HCT116 (cell line): ENCODE data around the gene PRPF40B. TPM values are rescaled to one million over a fixed set of nuclear protein-coding genes. Genes with fewer than 3 reads are reported as not detected.

ENCODE experiments used
- ATAC-seq: fragments of 200-7000 bp; cut with Tn5 transposase; 2 replicates; pipeline ENCODE4 v1.9.1; 2020; ENCODE audit warnings: mild to moderate bottlenecking, moderate library complexity
- BruUV-seq: library from RNA; stranded (reverse); fragments of 400-500 nt; replicated peaks from 2 replicates; lab custom pipeline; 2021; lab: Mats Ljungman, UMichigan
- CTCF ChIA-PET: fragments of 300-600 bp; sonication (Branson Sonifier 250); formaldehyde crosslinking; loops from one replicate; lab custom pipeline; 2021; ENCODE audit warnings: antibody characterized with exemption; lab: Charles Lee
- POLR2A ChIA-PET: fragments of 300-600, 350-600 bp; sonication (Branson Sonifier 250); formaldehyde crosslinking; loops from one replicate; lab custom pipeline; 2021; ENCODE audit warnings: antibody characterized with exemption; lab: Charles Lee
- RAD21 ChIA-PET, 2 experiments: fragments of 300-600 bp; sonication (Branson Sonifier 250); formaldehyde crosslinking; loops; one replicate each; lab custom pipeline; 2023; ENCODE audit warnings: low total read pairs in 2 of 2; ENCODE audit not compliant: uncharacterized antibody in 2 of 2, unreplicated experiment in 2 of 2, low non-redundant PET in 1 of 2; lab: Charles Lee
- DNase-seq: peaks from one replicate; pipeline ENCODE4 v3.0.0-alpha.2; 2010; ENCODE audit warnings: low read depth, low spot score
- H2AFZ ChIP-seq: fragments of 200-600 bp; shearing (Covaris generic), sonication (generic); 2 replicates; pipeline ENCODE4 v1.6.1; 2017; ENCODE audit warnings: low read depth, mixed run types, mixed read lengths, antibody characterized with exemption, low read length; ENCODE audit not compliant: poor library complexity, severe bottlenecking
- H3K27ac ChIP-seq: 2 replicates; pipeline ENCODE4 v1.5.1; 2012; ENCODE audit warnings: low read depth, low read length
- H3K27me3 ChIP-seq: fragments of 200-600 bp; sonication (generic); 2 replicates; pipeline ENCODE4 v1.6.1; 2016; ENCODE audit warnings: mixed run types, low read length, mixed read lengths; ENCODE audit not compliant: insufficient read depth
- H3K36me3 ChIP-seq, 2 experiments: fragments of 200-500 bp in 1 of 2; fragments of 200-600 bp in 1 of 2; sonication (Bioruptor generic) in 1 of 2; sonication (generic) in 1 of 2; 2 replicates each; pipeline versions ENCODE4 v1.5.1 to v1.6.1; 2014 to 2016; ENCODE audit warnings: low read length in 2 of 2, inconsistent platforms in 1 of 2, mixed read lengths in 1 of 2, mixed run types in 1 of 2; ENCODE audit not compliant: insufficient read depth in 2 of 2, control insufficient read depth in 1 of 2
- H3K4me1 ChIP-seq, 2 experiments: fragments of 200-600 bp in 1 of 2; sonication (generic) in 1 of 2; 2 replicates each; pipeline versions ENCODE4 v1.5.1 to v1.6.1; 2012 to 2017; ENCODE audit warnings: low read length in 2 of 2, inconsistent platforms in 1 of 2, mild to moderate bottlenecking in 1 of 2, mixed read lengths in 1 of 2, mixed run types in 1 of 2, moderate library complexity in 1 of 2; ENCODE audit not compliant: insufficient read depth in 2 of 2, control insufficient read depth in 1 of 2
- H3K4me2 ChIP-seq: fragments of 200-600 bp; sonication (generic); 2 replicates; pipeline ENCODE4 v1.6.1; 2017; ENCODE audit warnings: mixed run types, low read length, mixed read lengths
- H3K4me3 ChIP-seq, 2 experiments: fragments of 200-600 bp in 1 of 2; sonication (generic) in 1 of 2; replicated peaks in 1 of 2; 2 replicates each; pipeline ENCODE4 v1.5.1; 2011 to 2016; ENCODE audit warnings: low read length in 2 of 2, control low read depth in 1 of 2, low read depth in 1 of 2, mild to moderate bottlenecking in 1 of 2, mixed read lengths in 1 of 2, mixed run types in 1 of 2
- H3K79me2 ChIP-seq: fragments of 200-600 bp; sonication (generic); 2 replicates; pipeline ENCODE4 v1.6.1; 2017; ENCODE audit warnings: mild to moderate bottlenecking, mixed run types, low read length, moderate library complexity, mixed read lengths; ENCODE audit not compliant: insufficient read depth
- H3K9ac ChIP-seq: fragments of 200-600 bp; sonication (generic); 2 replicates; pipeline ENCODE4 v1.6.1; 2016; ENCODE audit warnings: low read length, mixed read lengths
- H3K9me2 ChIP-seq: fragments of 200-600 bp; sonication (generic), shearing (Covaris generic); 2 replicates; pipeline ENCODE4 v1.6.1; 2017; ENCODE audit warnings: mixed run types, mild to moderate bottlenecking, moderate library complexity; ENCODE audit not compliant: insufficient read depth
- H3K9me3 ChIP-seq, 2 experiments: fragments of 200-500 bp in 1 of 2; fragments of 200-600 bp in 1 of 2; sonication (Bioruptor generic) in 1 of 2; sonication (generic) in 1 of 2; 2 replicates each; pipeline ENCODE4 v1.6.1; 2014 to 2017; ENCODE audit warnings: low read length in 2 of 2, mixed read lengths in 2 of 2, inconsistent platforms in 1 of 2, low read depth in 1 of 2, mild to moderate bottlenecking in 1 of 2, mixed run types in 1 of 2, moderate library complexity in 1 of 2; ENCODE audit not compliant: control insufficient read depth in 1 of 2, insufficient read depth in 1 of 2
- H4K20me1 ChIP-seq: fragments of 200-600 bp; sonication (generic), shearing (Covaris generic); 2 replicates; pipeline ENCODE4 v1.6.1; 2017; ENCODE audit warnings: mixed run types, mild to moderate bottlenecking, moderate library complexity; ENCODE audit not compliant: insufficient read depth
- CBX3 ChIP-seq: IDR thresholded peaks from 2 replicates; pipeline ENCODE4 v1.6.1; 2012; ENCODE audit warnings: low read depth
- CTCF ChIP-seq, 3 experiments: fragments of 200-600 bp in 1 of 3; sonication (generic) in 1 of 3; IDR thresholded peaks in 2 of 3; conservative IDR thresholded peaks in 1 of 3; 2 replicates each; pipeline ENCODE4 v1.5.1; 2012 to 2017; ENCODE audit warnings: low read depth in 2 of 3, low read length in 2 of 3, antibody characterized with exemption in 1 of 3, borderline replicate concordance in 1 of 3, control low read depth in 1 of 3, mild to moderate bottlenecking in 1 of 3, mixed read lengths in 1 of 3, mixed run types in 1 of 3, moderate library complexity in 1 of 3; ENCODE audit not compliant: insufficient read depth in 1 of 3
- EZH2 ChIP-seq: fragments of 200-600 bp; sonication (generic); IDR thresholded peaks from 2 replicates; pipeline ENCODE4 v1.6.1; 2017; ENCODE audit warnings: antibody characterized with exemption, mixed run types
- EZH2phosphoT487 ChIP-seq: fragments of 200-600 bp; IDR thresholded peaks from 2 replicates; pipeline ENCODE4 v1.6.1; 2018; ENCODE audit warnings: antibody characterized with exemption, borderline replicate concordance
- FOSL1 ChIP-seq: IDR thresholded peaks from 2 replicates; pipeline ENCODE4 v1.6.1; 2012; ENCODE audit warnings: low read depth
- POLR2A ChIP-seq: IDR thresholded peaks from 2 replicates; pipeline ENCODE4 v1.7.0; 2011; ENCODE audit warnings: borderline replicate concordance; ENCODE audit not compliant: insufficient read depth, insufficient read length; ENCODE audit errors: extremely low read depth
- POLR2AphosphoS5 ChIP-seq: IDR thresholded peaks from 2 replicates; pipeline ENCODE4 v1.6.1; 2011; ENCODE audit warnings: mild to moderate bottlenecking, low read depth, low read length, moderate library complexity
- SRF ChIP-seq: IDR thresholded peaks from 2 replicates; pipeline ENCODE4 v1.6.1; 2012; ENCODE audit warnings: low read depth
- intact Hi-C: fragments of 100-400 bp; cut with micrococcal nuclease; formaldehyde crosslinking; loops from 2 replicates; pipeline ENCODE4 v1.10.0; 2022
- total RNA-seq: library from RNA; stranded (reverse); gene quantifications from one replicate; pipeline ENCODE4 v1.2.1, GENCODE V29; 2021; ENCODE audit not compliant: unreplicated experiment
- TF ChIP-seq, protein P1 (sequence below): IDR thresholded peaks from 2 replicates; pipeline ENCODE4 v1.6.1; 2011; ENCODE audit warnings: mild to moderate bottlenecking, low read length, moderate library complexity; ENCODE audit not compliant: insufficient replicate concordance; ENCODE audit errors: extremely low read depth

Gene PRPF40B
- total RNA-seq, 1 experiment from 2014 or later, result 29.0 TPM

GRCh38 chr12:49649445-49649844, 26.1 kb downstream of the PRPF40B start:
- TF ChIP-seq CBX3, result no peak
- TF ChIP-seq FOSL1, result no peak
- TF ChIP-seq, protein P1, sequence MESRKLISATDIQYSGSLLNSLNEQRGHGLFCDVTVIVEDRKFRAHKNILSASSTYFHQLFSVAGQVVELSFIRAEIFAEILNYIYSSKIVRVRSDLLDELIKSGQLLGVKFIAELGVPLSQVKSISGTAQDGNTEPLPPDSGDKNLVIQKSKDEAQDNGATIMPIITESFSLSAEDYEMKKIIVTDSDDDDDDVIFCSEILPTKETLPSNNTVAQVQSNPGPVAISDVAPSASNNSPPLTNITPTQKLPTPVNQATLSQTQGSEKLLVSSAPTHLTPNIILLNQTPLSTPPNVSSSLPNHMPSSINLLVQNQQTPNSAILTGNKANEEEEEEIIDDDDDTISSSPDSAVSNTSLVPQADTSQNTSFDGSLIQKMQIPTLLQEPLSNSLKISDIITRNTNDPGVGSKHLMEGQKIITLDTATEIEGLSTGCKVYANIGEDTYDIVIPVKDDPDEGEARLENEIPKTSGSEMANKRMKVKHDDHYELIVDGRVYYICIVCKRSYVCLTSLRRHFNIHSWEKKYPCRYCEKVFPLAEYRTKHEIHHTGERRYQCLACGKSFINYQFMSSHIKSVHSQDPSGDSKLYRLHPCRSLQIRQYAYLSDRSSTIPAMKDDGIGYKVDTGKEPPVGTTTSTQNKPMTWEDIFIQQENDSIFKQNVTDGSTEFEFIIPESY, result no peak
- TF ChIP-seq CTCF (IDR thresholded peaks at IDR 0.05 in 2 of 3, conservative IDR thresholded peaks at IDR 0.05 in 1 of 3; ENCODE audit: borderline replicate concordance in 1 of 3, insufficient read depth in 1 of 3, low read depth in 2 of 3, low read length in 2 of 3), result no peak
- no peak for TF ChIP-seq SRF
- no peak for TF ChIP-seq EZH2
- no peak for TF ChIP-seq POLR2A
- TF ChIP-seq EZH2phosphoT487, result no peak
- TF ChIP-seq POLR2AphosphoS5, result no peak
- POLR2A ChIA-PET, result no interaction called here
- no peak overlapping the region for H3K4me2 ChIP-seq
- no peaks in the 10 kb centered on the region for H3K27me3 ChIP-seq
- no peaks in the 10 kb centered on the region for H3K79me2 ChIP-seq
- H3K4me3 ChIP-seq, result no peak overlapping the region
- CTCF ChIA-PET, result no interaction called here
- H4K20me1 ChIP-seq, result no peaks in the 10 kb centered on the region
- no peak overlapping the region for H3K9ac ChIP-seq
- H3K4me1 ChIP-seq, result peaks cover 0 to 4% of the 10 kb centered on the region in 2 experiments; a peak in 2 of 4 replicates
- no peak overlapping the region for H2AFZ ChIP-seq
- H3K27ac ChIP-seq, result no peak overlapping the region
- BruUV-seq, result no TSS peak
- H3K9me3 ChIP-seq, result no peaks in the 10 kb centered on the region
- H3K36me3 ChIP-seq, result no peaks in the 10 kb centered on the region
- DNase-seq (no peak), ATAC-seq (no peak)
- no peaks in the 10 kb centered on the region for H3K9me2 ChIP-seq
- intact Hi-C loops, result loop anchor here (10.0 kb wide), 1 partner anchor 185 kb away; no protein-coding TSS in a partner anchor
- RAD21 ChIA-PET, result no interaction called here
